Testis (tissue), 3 donors: ENCODE data around the gene TBX18. TPM values are rescaled to one million over a fixed set of nuclear protein-coding genes. Genes with fewer than 3 reads are reported as not detected.

Source experiments
- DNase-seq: peaks from one replicate; pipeline ENCODE4 v3.0.0-alpha.2; 2019
- H3K27ac ChIP-seq, 2 donors: fragments of 200-600 bp; sonication (generic); one replicate each; pipeline ENCODE4 v1.5.1; 2019
- H3K27me3 ChIP-seq: fragments of 200-600 bp; sonication (generic); one replicate; pipeline ENCODE4 v1.5.1; 2019
- H3K36me3 ChIP-seq: fragments of 200-600 bp; sonication (generic); one replicate; pipeline ENCODE4 v1.5.1; 2017; ENCODE audit warnings: low read depth; ENCODE audit errors: missing control alignments
- H3K4me1 ChIP-seq: fragments of 200-600 bp; sonication (generic); one replicate; pipeline ENCODE4 v1.5.1; 2019
- H3K4me3 ChIP-seq, 2 donors: fragments of 200-600 bp; sonication (generic); one replicate each; pipeline ENCODE4 v1.5.1; 2017 to 2019
- H3K9me3 ChIP-seq: fragments of 200-600 bp; sonication (generic); one replicate; pipeline ENCODE4 v1.5.1; 2017
- CTCF ChIP-seq, 3 experiments: fragments of 450-650 bp in 2 of 3; fragments of 200-600 bp in 1 of 3; sonication (generic) in 1 of 3; IDR thresholded peaks; one replicate each; pipeline ENCODE4 v1.5.1; 2016 to 2019; ENCODE audit warnings: antibody characterized with exemption in 3 of 3, mild to moderate bottlenecking in 2 of 3, moderate library complexity in 1 of 3
- POLR2A ChIP-seq: fragments of 450-650 bp; IDR thresholded peaks from one replicate; pipeline ENCODE4 v1.6.1; 2017; ENCODE audit warnings: antibody characterized with exemption, mild to moderate bottlenecking, moderate library complexity
- WGBS, 2 donors: methylation state at CpG; one replicate each; pipeline ENCODE4 v1.1.5; 2018; 5-methylcytosine and 5-hydroxymethylcytosine counted together
- intact Hi-C: fragments of 100-400 bp; cut with DNase I; formaldehyde crosslinking; loops from one replicate; pipeline ENCODE4 v1.15.1; 2023; ENCODE audit warnings: low total_unique reads
- polyA plus RNA-seq: library from polyadenylated mRNA; stranded (reverse); fragments of 350-450 nt; fragmentation: Illumina TruSeq; extraction: RNeasy Lipid Tissue Mini Kit (QIAGEN cat#74804); gene quantifications from one replicate; pipeline ENCODE4 v1.2.3, GENCODE V29; 2014; ENCODE audit warnings: low read depth, low replicate concordance; ENCODE audit not compliant: insufficient read depth
- total RNA-seq, 2 donors: library from RNA; depleted of rRNA; stranded (reverse); fragments of >200 nt; gene quantifications; one replicate each; pipeline ENCODE4 v1.2.3, GENCODE V29; 2016

The TBX18 gene
- total and polyA plus RNA-seq, 3 donors from 2014 or later = 3.9 to 10.0 (median 4.6) TPM

GRCh38 chr6:84758486-84758885 is 5.9 kb downstream of the TBX18 start:
- Histone ChIP-seq H3K27ac (no peak overlapping the region), H3K4me3 (no peak overlapping the region), H3K4me1 (no peaks in the 10 kb centered on the region), H3K27me3 (no peaks in the 10 kb centered on the region), H3K9me3 (no peaks in the 10 kb centered on the region), H3K36me3 (no peaks in the 10 kb centered on the region)
- TF ChIP-seq POLR2A = no peak
- TF ChIP-seq CTCF (IDR thresholded peaks at IDR 0.05) = no peak
- intact Hi-C loops = no loop called here
- no peak for DNase-seq

- Histone ChIP-seq H3K27ac (no peak overlapping the region), H3K36me3 (no peaks in the 10 kb centered on the region), H3K9me3 (no peaks in the 10 kb centered on the region), H3K4me1 (no peaks in the 10 kb centered on the region), H3K4me3 (no peak overlapping the region), H3K27me3 (no peaks in the 10 kb centered on the region)
- TF ChIP-seq CTCF (IDR thresholded peaks at IDR 0.05) (no peak), POLR2A (no peak)
- DNase-seq = no peak
- WGBS, 2 donors = 79 to 93% methylated on average over 6 of the region's 6 CpGs
- intact Hi-C loops = no loop called here
Measured at GRCh38 chr6:84756877-84757276, 7.5 kb downstream of the TBX18 start.

GRCh38 chr6:84756466-84756865 is 7.9 kb downstream of the TBX18 start:
- no peaks in the 10 kb centered on the region for H3K9me3 ChIP-seq
- H3K4me1 ChIP-seq = no peaks in the 10 kb centered on the region
- H3K27me3 ChIP-seq = no peaks in the 10 kb centered on the region
- no peak for DNase-seq
- intact Hi-C loops = no loop called here
- no peak overlapping the region for H3K27ac ChIP-seq
- 83 to 84% methylated on average over 7 of the region's 7 CpGs for WGBS, 2 donors
- TF ChIP-seq POLR2A (no peak), CTCF (IDR thresholded peaks at IDR 0.05) (no peak)
- no peaks in the 10 kb centered on the region for H3K36me3 ChIP-seq
- no peak overlapping the region for H3K4me3 ChIP-seq

GRCh38 chr6:84753173-84753572 is 11.2 kb downstream of the TBX18 start:
- Histone ChIP-seq H3K36me3 (no peaks in the 10 kb centered on the region), H3K4me3 (no peak overlapping the region), H3K9me3 (no peaks in the 10 kb centered on the region), H3K27ac (no peak overlapping the region), H3K4me1 (no peaks in the 10 kb centered on the region), H3K27me3 (no peaks in the 10 kb centered on the region)
- intact Hi-C loops = no loop called here
- DNase-seq = no peak
- WGBS, 2 donors = 45 to 88% methylated on average over 1 of the region's 1 CpG
- no peak for TF ChIP-seq POLR2A
- no peak for TF ChIP-seq CTCF (IDR thresholded peaks at IDR 0.05)

GRCh38 chr6:84752118-84752850 is 12.1 kb downstream of the TBX18 start:
- intact Hi-C loops = no loop called here
- no peaks in the 10 kb centered on the region for H3K27me3 ChIP-seq
- no peaks in the 10 kb centered on the region for H3K9me3 ChIP-seq
- WGBS, 2 donors = 70 to 75% methylated on average over 5 of the region's 5 CpGs
- H3K36me3 ChIP-seq = no peaks in the 10 kb centered on the region
- TF ChIP-seq CTCF (IDR thresholded peaks at IDR 0.05) = no peak
- no peak for TF ChIP-seq POLR2A
- DNase-seq = no peak
- H3K4me1 ChIP-seq = no peaks in the 10 kb centered on the region
- no peak overlapping the region for H3K27ac ChIP-seq
- no peak overlapping the region for H3K4me3 ChIP-seq
